HG03439 (cell line): ENCODE data around the gene SGMS2.
"Not testable (repeated sequence)": the region's sequence is repeated elsewhere in the genome, so short reads cannot be mapped to it uniquely, and the experiment has no call there.

Experiments
- ATAC-seq: cut with Tn5 transposase; IDR thresholded peaks from one replicate; pipeline ENCODE4 v1.9.1; 2021; ENCODE audit warnings: mild to moderate bottlenecking, moderate library complexity; ENCODE audit not compliant: unreplicated experiment

The SGMS2 gene

DNA sequence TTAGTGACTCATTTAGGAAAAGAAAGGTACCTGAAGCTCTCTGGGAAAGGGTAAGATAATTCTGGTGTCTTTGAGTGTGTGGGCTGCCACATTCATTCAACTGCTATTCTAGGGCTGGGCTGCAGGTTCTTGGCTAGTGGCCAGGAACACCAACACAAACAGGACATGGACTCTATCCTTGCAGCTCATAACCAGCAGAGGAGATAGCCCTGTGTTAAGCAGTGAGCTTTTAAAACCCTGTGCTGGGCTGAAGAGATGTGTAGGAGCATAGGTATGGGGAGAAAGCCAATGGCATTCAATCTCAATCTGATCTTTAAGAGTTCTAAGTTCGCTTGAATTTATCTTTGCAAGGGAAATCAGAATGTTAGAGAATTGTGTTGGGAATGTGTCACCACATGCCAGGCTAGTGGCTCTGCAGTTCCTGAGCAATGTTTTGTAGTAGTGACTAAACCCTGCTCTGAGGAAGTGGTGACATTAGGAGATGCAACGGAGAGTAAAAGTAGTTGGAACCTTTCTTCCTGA is 39.2 kb downstream of the SGMS2 start:
- no peak for ATAC-seq

DNA sequence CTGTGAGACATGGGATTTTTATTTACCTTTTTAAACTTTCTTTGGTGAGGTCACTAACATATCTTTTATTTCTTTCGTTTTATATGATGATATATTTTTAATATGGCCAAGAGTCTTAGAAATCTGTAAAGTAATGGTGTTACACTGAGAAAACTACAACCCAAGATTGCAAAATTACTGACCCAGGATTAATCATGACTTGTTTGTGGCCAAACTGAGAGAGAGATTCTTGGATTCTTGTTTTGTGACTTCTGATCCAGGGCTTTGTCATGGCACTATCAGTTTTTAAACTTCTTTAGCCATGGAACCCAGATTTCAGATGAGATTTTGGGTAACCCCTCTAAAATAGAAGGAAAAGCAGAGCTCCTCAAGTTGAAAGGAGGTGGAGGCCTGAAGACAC is 42.0 kb downstream of the SGMS2 start:
- ATAC-seq, result no peak

DNA sequence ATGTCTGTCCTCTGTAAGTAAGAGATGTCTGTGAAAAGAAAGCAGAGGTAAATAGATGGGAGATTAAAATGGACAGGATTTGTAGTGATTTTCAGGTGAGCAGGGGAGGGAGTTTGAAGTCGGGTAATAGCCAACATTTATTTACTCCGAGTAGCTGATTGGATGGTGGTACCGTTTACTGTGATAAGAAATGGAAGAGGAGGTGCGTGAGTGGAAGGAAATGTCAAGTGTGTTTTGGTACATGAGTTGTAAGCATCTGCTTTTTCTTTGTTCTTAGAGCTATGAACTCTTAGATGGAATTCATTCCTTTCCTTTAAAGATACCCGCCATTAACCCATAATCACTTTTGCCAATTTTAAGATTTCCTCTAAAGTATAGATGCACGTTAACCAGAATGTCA is 45.5 kb downstream of the SGMS2 start:
- ATAC-seq, result no peak

DNA sequence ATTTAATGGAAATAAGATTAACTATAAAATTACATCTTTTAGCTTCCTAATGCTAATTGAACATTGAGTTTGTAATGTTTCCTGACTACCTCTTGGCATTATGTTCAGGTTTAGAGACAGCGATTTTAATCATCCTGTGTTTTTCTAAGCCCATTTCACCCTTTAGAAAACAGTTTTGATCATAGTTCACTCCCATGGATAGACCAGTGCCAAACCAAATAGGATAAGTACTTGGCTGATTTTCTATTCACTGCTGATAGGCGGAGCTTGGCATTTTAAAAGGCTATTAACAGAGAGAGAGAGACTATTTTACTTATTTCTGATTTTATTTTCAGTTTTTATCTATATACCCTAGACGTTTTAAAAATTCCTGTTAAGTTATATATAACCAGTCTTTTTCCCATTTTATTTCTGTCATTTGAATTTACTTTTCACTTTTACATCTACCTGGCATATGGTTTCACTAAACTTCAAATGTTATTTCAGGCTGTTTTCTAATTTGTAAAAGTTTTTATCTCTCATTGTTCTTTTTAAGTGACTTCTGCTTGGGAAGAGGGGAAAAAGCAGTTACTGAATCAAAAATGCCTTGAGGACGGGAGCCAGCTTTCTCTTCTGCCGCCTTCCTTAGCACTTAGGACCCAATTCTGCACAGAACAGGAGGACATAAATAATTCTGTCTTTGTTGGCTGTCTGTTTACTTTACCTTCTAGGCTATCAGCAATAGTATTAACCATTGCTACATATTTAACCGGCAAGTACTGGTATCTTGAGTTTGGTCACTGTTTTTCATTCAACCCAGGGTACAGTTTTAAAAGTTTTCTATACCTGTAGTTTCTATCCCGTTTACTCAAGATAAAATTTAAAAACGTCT is 46.4 kb downstream of the SGMS2 start:
- no peak for ATAC-seq

DNA sequence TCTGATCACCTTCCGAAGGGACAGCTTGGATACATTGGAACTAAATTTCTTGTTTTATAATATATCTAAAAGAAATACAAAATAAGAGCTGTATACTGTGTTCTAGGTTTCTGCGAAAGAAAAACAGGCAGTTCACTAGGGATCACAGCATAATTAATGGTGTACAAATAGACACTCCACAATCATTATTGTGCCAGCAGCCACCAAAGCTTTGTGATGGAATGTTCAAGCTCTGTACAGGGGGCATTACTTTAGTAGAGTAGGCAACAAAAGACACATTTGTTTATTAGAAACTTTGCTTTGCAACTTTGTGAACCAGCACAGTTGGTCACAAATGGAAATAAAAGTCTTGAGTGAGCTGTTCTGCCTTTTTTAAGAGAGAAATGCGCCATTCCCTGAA is 49.3 kb downstream of the SGMS2 start:
- no peak for ATAC-seq

DNA sequence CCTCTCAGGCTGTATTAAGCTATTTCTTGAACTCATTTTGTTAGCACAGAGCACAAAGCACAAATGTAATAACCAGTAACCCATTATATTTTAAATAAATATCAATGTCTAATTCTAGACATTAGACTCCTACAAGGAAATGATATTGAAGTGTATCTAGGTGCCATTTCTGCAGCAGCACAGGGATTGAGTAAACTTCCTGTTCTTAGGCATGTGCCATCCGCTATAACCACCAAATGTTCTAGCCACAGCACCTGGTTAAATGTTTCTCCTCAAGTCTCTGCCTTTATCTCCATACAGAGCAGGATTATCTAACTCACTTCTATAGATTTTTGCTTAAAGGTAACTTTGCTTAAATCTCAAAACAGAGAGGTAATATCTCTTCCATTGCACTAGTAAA is 51.4 kb downstream of the SGMS2 start:
- no peak for ATAC-seq

DNA sequence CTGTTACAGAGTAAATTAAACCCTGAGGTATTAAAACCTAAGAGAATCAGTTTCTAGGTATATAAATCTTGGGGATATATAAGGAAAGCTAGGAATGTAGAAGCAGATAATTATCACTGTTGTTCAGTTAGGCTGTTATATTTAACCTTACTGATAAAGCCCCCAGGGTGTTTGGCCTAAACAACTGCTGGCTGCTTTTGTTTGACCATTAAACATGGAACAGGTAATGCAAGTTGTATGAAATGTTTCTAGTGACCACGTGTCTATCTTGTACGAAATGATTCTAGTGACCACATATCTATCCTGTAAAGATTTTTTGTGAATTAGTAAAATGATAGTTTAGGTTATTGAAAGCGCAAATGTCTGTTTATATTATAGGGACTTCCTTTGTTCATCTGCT is 52.6 kb downstream of the SGMS2 start:
- no peak for ATAC-seq

DNA sequence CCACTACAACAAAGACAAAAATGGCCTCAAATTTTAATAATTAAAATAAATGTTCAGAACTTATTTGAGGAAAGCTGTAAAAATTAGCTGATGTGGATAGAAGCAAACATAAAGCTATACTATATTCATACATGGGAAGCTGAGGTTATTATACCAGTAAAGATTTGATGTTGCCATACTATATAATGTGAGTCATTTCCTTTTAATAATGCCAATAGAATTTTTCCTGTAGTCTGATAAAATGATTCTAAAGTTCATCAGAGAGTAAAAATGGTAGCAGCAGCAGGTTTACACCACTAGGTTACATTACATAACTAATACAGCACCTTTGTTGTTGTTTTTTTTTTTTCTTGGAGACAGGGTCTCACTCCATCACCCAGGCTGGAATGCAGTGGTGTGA is 61.1 kb downstream of the SGMS2 start:
- ATAC-seq, result no peak

DNA sequence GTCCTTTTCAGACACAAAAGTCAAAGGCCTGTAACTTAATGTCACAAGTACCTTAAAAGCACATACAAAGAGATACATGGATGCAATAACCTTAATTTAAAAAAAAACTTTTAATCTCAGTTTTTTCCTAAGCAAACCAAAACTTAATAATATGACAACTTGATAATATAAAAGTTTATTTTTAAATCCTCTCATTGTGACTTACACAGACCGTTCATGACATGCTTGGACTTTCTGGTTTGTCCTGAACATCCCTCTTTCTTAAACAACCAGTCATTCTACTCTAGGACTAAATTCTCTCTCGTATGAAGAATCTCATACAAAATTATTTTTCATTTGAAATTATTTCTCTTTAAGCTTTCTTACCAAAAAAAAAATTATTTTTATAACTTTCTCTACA is 63.5 kb downstream of the SGMS2 start:
- no peak for ATAC-seq

DNA sequence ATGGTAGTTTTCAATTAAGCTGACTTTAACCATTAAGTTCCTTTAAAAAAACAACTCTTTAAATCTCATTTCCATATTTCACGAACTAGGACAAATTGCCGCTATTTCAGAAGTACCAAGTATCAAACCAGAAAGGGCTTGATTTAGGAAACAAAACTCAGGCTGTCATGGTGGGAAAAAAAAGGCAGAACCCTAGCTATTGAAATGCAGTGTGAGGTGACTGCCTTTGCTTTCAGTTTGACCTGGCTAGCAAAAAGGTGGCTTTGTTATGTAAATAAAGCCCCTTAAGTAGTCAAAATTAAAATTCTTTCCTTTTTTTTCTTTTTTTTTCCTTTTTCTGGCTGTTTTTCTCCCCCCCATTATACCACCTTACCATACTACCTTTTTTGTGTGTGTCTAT is 66.0 kb downstream of the SGMS2 start:
- no peak for ATAC-seq

DNA sequence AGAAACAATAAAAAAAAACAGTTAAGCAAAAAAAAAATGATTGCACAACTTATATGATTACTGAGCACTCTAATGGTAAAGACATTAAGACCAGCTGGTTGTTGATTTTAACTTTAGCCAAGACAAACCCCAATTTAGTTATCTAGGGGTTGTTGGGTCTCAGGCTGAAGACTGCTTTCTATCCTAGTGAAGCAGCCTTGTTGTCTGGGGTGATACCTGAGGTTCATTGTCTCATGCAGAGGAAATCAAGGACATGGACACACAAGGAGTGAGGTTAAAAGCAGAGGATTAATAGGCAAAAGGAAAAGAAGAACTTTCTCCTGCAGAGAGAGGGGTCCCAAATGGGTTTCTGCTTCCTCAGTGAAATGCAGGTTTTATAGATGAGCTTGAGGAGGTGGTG is 66.6 kb downstream of the SGMS2 start:
- ATAC-seq, result no peak

DNA sequence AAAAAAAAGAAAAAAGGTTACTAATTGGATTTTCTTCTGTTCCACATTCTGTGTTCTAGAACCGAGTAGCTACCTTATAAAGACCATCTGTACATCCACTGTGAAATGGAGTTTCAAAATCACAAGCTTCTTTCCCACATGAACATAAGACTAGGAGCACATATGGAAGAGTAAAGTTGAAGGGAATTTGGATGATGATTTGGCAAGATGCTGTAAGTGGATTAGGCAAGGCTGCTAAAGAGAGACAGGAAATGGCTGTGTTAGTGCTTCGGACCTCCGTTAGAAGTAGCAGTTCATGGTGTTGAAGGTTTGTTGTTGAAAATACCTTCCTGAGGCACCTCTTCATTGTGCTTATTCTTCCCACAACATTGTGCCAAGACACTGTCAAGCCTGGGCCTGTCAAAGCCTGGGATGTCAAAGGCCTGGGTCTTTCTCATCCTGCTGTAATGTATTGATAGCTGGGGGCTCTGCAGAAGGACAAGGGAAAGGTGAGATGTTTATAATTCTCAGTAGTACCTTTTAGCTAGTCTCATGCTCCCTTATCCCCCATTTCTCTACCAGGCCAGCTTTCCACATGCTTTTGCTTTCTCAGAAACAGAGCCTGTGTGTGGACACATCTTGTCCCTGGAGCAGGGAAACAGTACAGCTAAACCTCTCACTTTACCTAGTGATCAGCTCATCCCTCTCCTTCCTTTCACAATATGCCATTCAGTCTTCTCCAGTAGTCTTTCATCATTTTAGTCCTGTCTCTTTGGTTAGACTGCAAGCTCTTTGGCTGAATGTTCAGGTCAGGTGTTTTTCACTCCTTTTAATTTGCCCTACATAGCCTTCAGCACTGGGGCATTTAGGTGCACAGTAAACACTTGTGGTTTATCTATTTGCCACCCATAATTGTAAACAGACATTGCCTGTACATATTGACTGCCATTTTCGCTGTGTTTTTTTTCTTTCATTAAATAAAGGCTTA is 68.7 kb downstream of the SGMS2 start:
- no peak for ATAC-seq

DNA sequence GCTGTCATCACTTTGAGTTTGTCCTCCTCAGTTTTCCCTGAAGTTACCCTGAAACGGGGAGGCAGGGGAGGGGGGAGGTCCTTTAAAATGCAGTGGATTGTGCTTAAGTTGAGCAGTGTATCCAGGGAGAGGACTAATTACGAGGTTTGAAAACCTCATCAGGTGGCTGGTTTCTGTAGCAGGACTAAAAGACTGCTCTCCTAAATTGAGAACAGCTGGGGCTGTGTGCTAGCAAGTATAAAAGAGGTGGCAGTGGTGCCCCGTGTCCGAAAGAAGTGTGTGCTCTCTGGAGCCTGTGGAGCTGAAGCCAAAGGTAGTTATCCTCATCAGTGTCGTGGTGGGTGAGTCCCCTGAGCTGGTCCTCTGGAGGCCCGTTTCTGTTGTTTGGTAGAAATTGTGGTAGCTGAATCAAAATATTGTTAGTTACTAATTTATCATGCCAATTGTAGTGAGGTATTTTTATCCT is 69.4 kb downstream of the SGMS2 start:
- ATAC-seq, result no peak

DNA sequence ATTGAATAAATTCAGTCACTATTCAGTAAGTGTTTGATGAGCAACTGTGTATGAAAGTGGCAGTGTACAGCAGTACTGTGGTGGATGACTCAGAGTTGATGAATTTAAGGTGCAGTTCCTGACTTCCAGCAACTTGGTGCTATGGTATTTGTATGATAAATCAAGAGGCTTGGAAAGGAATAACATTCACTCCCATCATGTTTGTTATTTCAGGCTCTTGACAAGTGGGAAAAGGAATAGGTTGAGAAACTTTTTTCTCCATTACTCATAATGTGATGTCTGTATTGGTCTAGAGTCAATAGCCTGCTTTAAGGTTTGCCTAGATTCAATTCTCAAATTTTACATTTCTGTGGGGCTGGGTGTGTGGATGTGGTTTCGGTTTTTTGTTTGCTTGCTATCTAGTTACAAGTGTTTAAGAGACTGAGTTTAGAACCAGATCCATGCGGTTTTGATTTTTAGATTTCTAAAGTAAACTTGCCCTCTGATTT is 71.5 kb downstream of the SGMS2 start:
- ATAC-seq, result no peak

DNA sequence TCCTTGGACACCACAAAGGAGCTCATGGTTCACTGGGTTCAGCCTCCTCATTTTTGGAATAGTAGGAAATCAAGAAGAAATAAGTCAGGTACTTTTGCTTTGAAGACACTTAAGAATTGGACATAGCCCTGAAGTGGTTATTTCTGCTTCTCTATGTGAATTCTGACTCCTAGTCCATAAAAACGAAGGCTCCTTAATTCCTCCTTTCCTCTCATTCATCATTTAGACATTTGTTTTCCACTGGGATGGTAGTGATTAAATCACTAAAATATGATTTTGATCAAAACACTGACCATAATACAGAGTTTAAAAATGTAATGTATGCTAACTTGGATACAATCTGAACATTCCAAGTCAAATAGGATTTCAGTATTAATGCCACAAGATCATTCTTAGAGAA is 71.9 kb downstream of the SGMS2 start:
- ATAC-seq, result no peak

DNA sequence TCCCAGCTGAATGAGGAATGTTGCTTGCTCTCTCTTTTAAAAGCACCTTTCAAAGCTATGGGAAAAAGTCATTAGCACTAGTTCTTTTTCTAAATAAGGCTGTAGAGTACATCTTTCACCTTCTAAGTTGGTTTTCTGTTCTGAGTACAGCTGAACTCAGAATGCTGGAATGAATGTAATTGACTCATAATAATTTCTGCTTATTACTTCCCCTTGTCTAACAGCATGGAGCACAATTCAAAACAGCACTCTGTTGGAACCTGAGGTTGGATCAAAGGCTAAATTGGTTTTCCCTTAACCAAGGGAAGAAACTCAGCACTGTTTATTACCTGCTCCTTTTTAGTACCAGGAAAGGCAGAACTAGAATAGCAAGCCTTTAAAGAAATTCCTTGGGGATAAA is 73.1 kb downstream of the SGMS2 start:
- no peak for ATAC-seq

DNA sequence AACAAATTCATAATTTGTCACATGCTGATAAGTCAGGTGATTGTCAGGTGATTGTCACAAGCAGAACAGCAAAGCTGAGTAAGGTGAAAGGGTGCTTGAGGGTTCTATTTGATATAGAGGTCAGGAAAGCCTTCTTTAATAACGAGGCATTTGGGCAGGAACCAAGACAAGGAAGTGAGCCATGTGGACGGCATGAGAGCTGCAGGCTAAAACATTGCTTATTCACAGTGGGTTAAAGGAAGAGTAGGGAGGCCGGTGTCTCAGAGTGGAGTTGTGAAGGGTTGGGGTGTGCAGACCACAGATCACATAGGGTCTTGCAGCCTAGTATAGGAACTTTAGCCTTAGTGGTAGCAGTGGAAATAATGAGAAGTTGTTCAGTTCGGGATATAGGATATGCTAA is 75.3 kb downstream of the SGMS2 start:
- ATAC-seq, result no peak

DNA sequence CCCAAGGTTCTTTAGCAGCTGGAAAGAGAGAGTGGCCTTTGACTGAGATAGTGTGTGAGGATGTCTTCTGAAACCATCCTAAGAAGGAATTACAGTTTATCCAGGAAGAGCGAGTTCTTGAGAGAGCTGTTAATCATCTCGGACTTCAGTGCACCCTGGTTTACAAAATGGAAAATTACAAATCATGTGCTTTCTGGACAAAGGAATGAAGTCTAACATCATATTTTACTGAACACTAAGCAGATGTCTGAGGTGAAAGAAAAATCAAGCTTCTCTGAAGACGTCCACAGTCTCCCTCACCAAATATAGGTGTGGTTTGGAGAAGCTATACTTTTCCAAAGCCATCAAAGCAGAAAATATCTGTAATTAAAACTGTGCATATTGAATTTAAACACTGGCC is 75.8 kb downstream of the SGMS2 start:
- no peak for ATAC-seq

DNA sequence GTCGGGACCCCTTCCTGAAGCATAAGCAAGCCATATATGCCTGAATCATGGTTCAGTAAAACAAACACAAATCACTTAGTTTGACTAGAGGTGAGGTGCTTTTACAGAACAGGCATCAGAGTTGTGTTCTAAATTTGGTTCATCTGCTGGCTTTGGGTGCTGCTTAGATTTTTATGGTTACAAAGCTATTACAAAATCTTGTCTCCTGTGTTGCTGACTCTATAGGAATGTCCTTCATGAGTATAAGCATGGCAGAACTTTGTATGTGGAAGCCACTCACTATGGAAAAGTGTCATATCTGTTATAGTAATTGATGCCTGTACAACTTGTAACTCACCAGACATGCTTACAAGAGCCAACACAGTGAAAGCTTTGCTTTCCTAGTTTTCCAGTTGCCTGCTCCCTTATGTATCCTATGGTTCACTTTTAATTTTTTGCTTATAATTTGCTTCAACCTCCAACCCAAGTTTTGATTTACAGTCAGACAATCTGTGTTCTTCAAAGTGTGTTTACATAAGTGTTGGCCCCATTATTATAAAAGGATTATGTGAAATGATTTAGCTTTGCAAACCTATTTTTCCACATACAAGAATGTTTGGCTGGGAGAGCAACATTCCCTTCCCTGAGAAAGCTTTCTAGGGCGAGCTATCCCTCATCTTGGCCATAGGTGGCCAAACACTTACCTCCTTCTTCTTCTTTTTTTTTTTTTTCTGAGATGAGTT is 76.6 kb downstream of the SGMS2 start:
- ATAC-seq, result no peak

DNA sequence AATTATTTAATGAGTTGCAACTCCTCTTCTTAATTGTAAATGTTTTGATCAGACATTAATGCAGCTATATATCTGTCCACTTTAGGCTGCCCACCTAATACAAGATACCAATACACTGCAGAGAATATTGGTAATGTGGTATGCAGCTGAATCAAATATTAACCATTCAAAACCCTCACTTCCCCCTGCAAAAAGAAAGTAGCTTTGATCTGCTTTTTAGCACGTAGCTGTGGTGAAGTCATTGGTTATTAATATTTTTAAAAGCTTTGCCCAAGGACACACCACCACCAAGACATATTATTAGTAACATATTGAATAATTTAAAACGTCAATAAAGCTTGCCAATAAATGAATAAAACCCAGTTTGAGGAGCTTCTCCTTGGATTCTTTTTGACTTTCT is 78.0 kb downstream of the SGMS2 start:
- ATAC-seq, result no peak

DNA sequence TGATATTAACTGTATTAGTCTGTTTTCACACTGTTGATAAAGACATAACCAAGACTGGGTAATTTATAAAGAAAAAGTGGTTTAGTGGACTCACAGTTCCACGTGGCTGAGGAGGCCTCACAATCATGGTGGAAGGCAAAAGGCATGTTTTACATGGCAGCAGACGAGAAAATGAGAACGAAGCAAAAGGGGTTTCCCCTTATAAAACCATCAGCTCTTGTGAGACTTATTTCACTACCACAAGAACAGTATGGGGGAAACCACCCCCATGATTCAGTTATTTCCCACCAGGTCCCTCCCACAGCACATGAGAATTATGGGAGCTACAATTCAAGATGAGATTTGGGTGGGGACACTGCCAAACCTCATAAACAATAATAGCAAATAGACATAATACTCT is 80.3 kb downstream of the SGMS2 start:
- ATAC-seq, result not testable (repeated sequence)
